Large intestine (tissue), 3 donors: Measurements from ENCODE around the gene MAP4. TPM values are rescaled to one million over a fixed set of nuclear protein-coding genes. Genes with fewer than 3 reads are reported as not detected.
A peak's percentile ranks its signal among the peaks of the same experiment; 100 is the strongest.

ENCODE experiments used
- DNase-seq, 2 donors: peaks; one replicate each; pipeline versions ENCODE4 v3.0.0 to v3.0.0-alpha.2; 2013
- H3K27ac ChIP-seq: one replicate; pipeline ENCODE4 v1.5.1; 2013; ENCODE audit warnings: low read length
- H3K27me3 ChIP-seq: 2 replicates; pipeline ENCODE4 v1.6.1; 2013; ENCODE audit warnings: low read length; ENCODE audit not compliant: control insufficient read depth, insufficient read depth
- H3K36me3 ChIP-seq: 2 replicates; pipeline ENCODE4 v1.6.1; 2013; ENCODE audit warnings: low read length; ENCODE audit not compliant: control insufficient read depth, insufficient read depth
- H3K4me1 ChIP-seq: one replicate; pipeline ENCODE4 v1.6.1; 2013; ENCODE audit warnings: low read length; ENCODE audit not compliant: control insufficient read depth, insufficient read depth
- H3K4me3 ChIP-seq: one replicate; pipeline ENCODE4 v1.5.1; 2013; ENCODE audit warnings: low read length
- H3K9me3 ChIP-seq: one replicate; pipeline ENCODE4 v1.6.1; 2013; ENCODE audit warnings: mild to moderate bottlenecking, low read depth, low read length, moderate library complexity; ENCODE audit not compliant: control insufficient read depth
- WGBS: methylation state at CpG from one replicate; pipeline ENCODE4 v1.1.5; 2013; ENCODE audit warnings: low lambda C conversion rate; ENCODE audit not compliant: insufficient coverage; 5-methylcytosine and 5-hydroxymethylcytosine counted together
- polyA plus RNA-seq: library from polyadenylated mRNA; unstranded; fragments of 120-200 nt; gene quantifications from one replicate; pipeline ENCODE4 v1.2.1, GENCODE V29; 2013

The MAP4 gene
- polyA plus RNA-seq, 1 donor, result 96.4 TPM

- Histone ChIP-seq H3K27me3 (no peaks in the 10 kb centered on the region), H3K9me3 (no peaks in the 10 kb centered on the region), H3K36me3 (peaks cover 47% of the 10 kb centered on the region), H3K4me1 (no peaks in the 10 kb centered on the region), H3K27ac (no peak overlapping the region), H3K4me3 (no peak overlapping the region)
- no CpG with 5 or more reads among the region's 7 CpGs for WGBS
- no peak for DNase-seq
Measured at GRCh38 chr3:47817609-47818008, 198.6 kb downstream of the MAP4 start.

GRCh38 chr3:47813551-47814177 lies 202.6 kb downstream of the MAP4 start:
- Histone ChIP-seq H3K9me3 (no peaks in the 10 kb centered on the region), H3K36me3 (peaks cover 49% of the 10 kb centered on the region), H3K27ac (no peak overlapping the region), H3K27me3 (no peaks in the 10 kb centered on the region), H3K4me1 (no peaks in the 10 kb centered on the region), H3K4me3 (no peak overlapping the region)
- DNase-seq, result no peak
- 100% methylated on average over 1 of the region's 8 CpGs for WGBS

GRCh38 chr3:47804577-47804976 lies 211.6 kb downstream of the MAP4 start:
- Histone ChIP-seq H3K4me1 (peaks cover 10% of the 10 kb centered on the region), H3K27me3 (no peaks in the 10 kb centered on the region), H3K4me3 (no peak overlapping the region), H3K9me3 (no peaks in the 10 kb centered on the region), H3K36me3 (peaks cover 17% of the 10 kb centered on the region), H3K27ac (no peak overlapping the region)
- DNase-seq, result no peak
- no CpG with 5 or more reads among the region's 1 CpG for WGBS

GRCh38 chr3:47803480-47804025 lies 212.7 kb downstream of the MAP4 start:
- H3K9me3 ChIP-seq, result no peaks in the 10 kb centered on the region
- DNase-seq, result no peak
- peak overlapping the region; percentile 69 for H3K27ac ChIP-seq
- H3K36me3 ChIP-seq, result peaks cover 15% of the 10 kb centered on the region
- no CpG with 5 or more reads among the region's 20 CpGs for WGBS
- peak overlapping the region; percentile 75 for H3K4me3 ChIP-seq
- H3K4me1 ChIP-seq, result peaks cover 10% of the 10 kb centered on the region
- H3K27me3 ChIP-seq, result no peaks in the 10 kb centered on the region

GRCh38 chr3:47802734-47803479 lies 213.3 kb downstream of the MAP4 start, which contains the start of gene DHX30:
TSS of gene DHX30 (plus strand) at chr3:47803138. CDS start at chr3:47810684, 7,546 bp downstream.
- no peaks in the 10 kb centered on the region for H3K9me3 ChIP-seq
- peak; percentile 88 to 94 for DNase-seq
- no CpG with 5 or more reads among the region's 90 CpGs for WGBS

More at GRCh38 chr3:47802734-47803479, 213.3 kb downstream of the MAP4 start, which contains the start of gene DHX30:
- peaks cover 10% of the 10 kb centered on the region for H3K4me1 ChIP-seq
- peak within 1 kb of the TSS; percentile 75 for H3K4me3 ChIP-seq
- no peaks in the 10 kb centered on the region for H3K27me3 ChIP-seq
- H3K36me3 ChIP-seq, result peaks cover 13% of the 10 kb centered on the region
- peak within 1 kb of the TSS; percentile 88 for H3K27ac ChIP-seq

Other genes with a start within 250 kb of the MAP4 start
- gene SMARCC1, start 234.5 kb downstream of the MAP4 start, polyA plus RNA-seq, result 49.0 TPM
- gene DHX30, start 213.3 kb downstream of the MAP4 start, polyA plus RNA-seq, result 44.5 TPM
- gene CDC25A, start 172.0 kb upstream of the MAP4 start, polyA plus RNA-seq, result 5.3 TPM
- 0.19 TPM for gene CAMP, start 207.1 kb upstream of the MAP4 start, polyA plus RNA-seq
- gene ZNF589, start 224.7 kb upstream of the MAP4 start, polyA plus RNA-seq, result 7.8 TPM